GM21528 (cell line): Measurements from ENCODE around the gene NUP93.
"Not testable (repeated sequence)": the region's sequence is repeated elsewhere in the genome, so short reads cannot be mapped to it uniquely, and the experiment has no call there.

Source experiments
- ATAC-seq: cut with Tn5 transposase; IDR thresholded peaks from one replicate; pipeline ENCODE4 v1.9.1; 2021; ENCODE audit warnings: mild to moderate bottlenecking, moderate library complexity; ENCODE audit not compliant: unreplicated experiment, low FRiP score

The NUP93 gene

GRCh38 chr16:56810954-56811353 lies 81.0 kb downstream of the NUP93 start:
- no peak for ATAC-seq

- ATAC-seq: not testable (repeated sequence)
Measured at GRCh38 chr16:56811602-56812001, 81.7 kb downstream of the NUP93 start.

- no peak for ATAC-seq
Measured at GRCh38 chr16:56812884-56813283, 83.0 kb downstream of the NUP93 start.

GRCh38 chr16:56814537-56815432 lies 84.9 kb downstream of the NUP93 start:
- ATAC-seq: no peak

GRCh38 chr16:56815721-56816120 lies 85.8 kb downstream of the NUP93 start:
- ATAC-seq: no peak

- no peak for ATAC-seq
Measured at GRCh38 chr16:56817056-56817455, 87.1 kb downstream of the NUP93 start.

- no peak for ATAC-seq
Measured at GRCh38 chr16:56817938-56818337, 88.0 kb downstream of the NUP93 start.

- ATAC-seq: no peak
Measured at GRCh38 chr16:56823081-56823733, 93.3 kb downstream of the NUP93 start.

- ATAC-seq: no peak
Measured at GRCh38 chr16:56824331-56824730, 94.4 kb downstream of the NUP93 start.

GRCh38 chr16:56824804-56825203 lies 94.9 kb downstream of the NUP93 start:
- ATAC-seq: no peak

GRCh38 chr16:56825826-56826225 lies 95.9 kb downstream of the NUP93 start:
- no peak for ATAC-seq

- no peak for ATAC-seq
Measured at GRCh38 chr16:56828647-56829046, 98.7 kb downstream of the NUP93 start.

- ATAC-seq: no peak
Measured at GRCh38 chr16:56830669-56831068, 100.7 kb downstream of the NUP93 start.

GRCh38 chr16:56832768-56833167 lies 102.8 kb downstream of the NUP93 start:
- no peak for ATAC-seq

GRCh38 chr16:56833243-56833970 lies 103.5 kb downstream of the NUP93 start:
- no peak for ATAC-seq

- ATAC-seq: no peak
Measured at GRCh38 chr16:56835320-56835719, 105.4 kb downstream of the NUP93 start.

- no peak for ATAC-seq
Measured at GRCh38 chr16:56836410-56837230, 106.7 kb downstream of the NUP93 start.

GRCh38 chr16:56838622-56839337 lies 108.9 kb downstream of the NUP93 start:
- no peak for ATAC-seq

GRCh38 chr16:56841233-56841632 lies 111.3 kb downstream of the NUP93 start:
- ATAC-seq: no peak

GRCh38 chr16:56841659-56842058 lies 111.7 kb downstream of the NUP93 start:
- ATAC-seq: no peak
